ENCODE data around the gene IFITM1. TPM values are rescaled to one million over a fixed set of nuclear protein-coding genes. Genes with fewer than 3 reads are reported as not detected.
A peak's percentile ranks its signal among the peaks of the same experiment; 100 is the strongest.
"Not testable (repeated sequence)": the region's sequence is repeated elsewhere in the genome, so short reads cannot be mapped to it uniquely, and the experiment has no call there.

The IFITM1 gene
- total and polyA plus RNA-seq, 2 donors from 2014 or later = 248 to 440 TPM

- no peak for FAIRE-seq
- peak in 3 of 5 donors; percentile 74 to 91 (median 88) for DNase-seq
- no peak overlapping the region for H3K4me3 ChIP-seq (ENCODE audit: low read length in 3 of 3)
- no peaks in the 10 kb centered on the region for H3K36me3 ChIP-seq (ENCODE audit: control insufficient read depth in 2 of 3, insufficient read depth in 3 of 3, low read length in 3 of 3)
- peaks cover 0 to 12% (median 0%) of the 10 kb centered on the region in 3 donors for H3K4me1 ChIP-seq (ENCODE audit: control insufficient read depth in 2 of 3, insufficient read depth in 2 of 3, low read depth in 1 of 3, low read length in 3 of 3)
- no peak overlapping the region for H3K9ac ChIP-seq (ENCODE audit: low read length in 3 of 3)
- no peak overlapping the region for H3K27ac ChIP-seq (ENCODE audit: low read depth in 2 of 2, low read length in 2 of 2)
- H3K27me3 ChIP-seq (ENCODE audit: control insufficient read depth, insufficient read depth, low read length) = no peaks in the 10 kb centered on the region
- no peaks in the 10 kb centered on the region for H3K9me3 ChIP-seq (ENCODE audit: control insufficient read depth in 2 of 3, insufficient read depth in 1 of 3, low read length in 3 of 3)
- intact Hi-C loops (cut with DNase I) = loop anchor here (10.0 kb wide), 1 partner anchor 50 kb away; no protein-coding TSS in a partner anchor
- TF ChIP-seq CTCF (IDR thresholded peaks at IDR 0.05; ENCODE audit: borderline replicate concordance, extremely low read depth, insufficient read depth) = peak; percentile 72
These were observed 8.7 kb upstream of the IFITM1 start for GRCh38 chr11:304915-305843.

- no peak for FAIRE-seq
- Histone ChIP-seq H3K9ac (ENCODE audit: low read length in 3 of 3) (no peak overlapping the region), H3K27ac (ENCODE audit: low read depth in 2 of 2, low read length in 2 of 2) (no peak overlapping the region), H3K4me3 (ENCODE audit: low read length in 3 of 3) (no peak overlapping the region), H3K4me1 (ENCODE audit: control insufficient read depth in 2 of 3, insufficient read depth in 2 of 3, low read depth in 1 of 3, low read length in 3 of 3) (peaks cover 0 to 12% (median 0%) of the 10 kb centered on the region in 3 donors), H3K9me3 (ENCODE audit: control insufficient read depth in 2 of 3, insufficient read depth in 1 of 3, low read length in 3 of 3) (no peaks in the 10 kb centered on the region), H3K27me3 (ENCODE audit: control insufficient read depth, insufficient read depth, low read length) (no peaks in the 10 kb centered on the region), H3K36me3 (ENCODE audit: control insufficient read depth in 2 of 3, insufficient read depth in 3 of 3, low read length in 3 of 3) (no peaks in the 10 kb centered on the region)
- TF ChIP-seq CTCF (IDR thresholded peaks at IDR 0.05; ENCODE audit: borderline replicate concordance, extremely low read depth, insufficient read depth) = no peak
- intact Hi-C loops (cut with DNase I) = loop anchor here (10.0 kb wide), 1 partner anchor 49 kb away; no protein-coding TSS in a partner anchor
- no peak for DNase-seq
These were observed 8.0 kb upstream of the IFITM1 start for GRCh38 chr11:305844-306211.

DNA sequence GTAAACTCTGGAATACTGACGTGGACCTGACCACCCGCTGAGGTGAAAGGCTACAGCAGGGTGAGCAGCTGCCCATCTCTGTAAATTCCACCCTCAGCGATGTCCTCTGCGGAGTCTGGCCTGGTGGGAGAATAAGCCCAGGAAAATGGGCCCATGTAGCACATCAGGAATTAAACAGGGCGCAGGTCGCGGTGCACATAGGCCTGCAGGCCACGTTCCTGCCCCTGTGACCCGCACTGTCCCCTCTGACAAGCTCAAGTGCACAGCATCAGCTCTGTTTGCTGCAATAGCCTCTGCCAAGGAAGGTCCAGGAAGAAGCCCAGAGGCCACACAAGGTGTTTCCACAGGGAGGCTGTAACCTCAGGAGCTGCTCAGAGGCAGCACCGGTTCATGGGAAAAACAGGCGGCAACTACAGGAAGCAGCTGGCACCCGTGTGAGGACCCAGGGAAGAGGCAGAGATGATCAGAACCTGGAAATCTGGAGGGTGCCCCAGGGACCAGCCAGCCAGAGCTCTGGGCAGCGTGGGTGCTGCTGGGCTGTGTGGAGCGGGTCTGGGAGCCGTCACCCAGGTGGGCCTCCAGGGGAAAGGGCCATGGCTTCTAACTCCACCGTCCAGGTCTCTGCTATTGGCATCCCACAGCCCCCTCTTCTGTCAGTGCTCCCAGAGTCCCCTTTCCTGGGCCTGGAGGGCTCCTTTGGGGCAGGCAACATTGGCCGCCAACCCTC lies 7.0 kb upstream of the IFITM1 start:
- no peak overlapping the region for H3K4me3 ChIP-seq (ENCODE audit: low read length in 3 of 3)
- H3K36me3 ChIP-seq (ENCODE audit: control insufficient read depth in 2 of 3, insufficient read depth in 3 of 3, low read length in 3 of 3) = no peaks in the 10 kb centered on the region
- H3K27me3 ChIP-seq (ENCODE audit: control insufficient read depth, insufficient read depth, low read length) = no peaks in the 10 kb centered on the region
- H3K9ac ChIP-seq (ENCODE audit: low read length in 3 of 3) = no peak overlapping the region
- DNase-seq = peak in 1 of 5 donors; percentile 79
- H3K9me3 ChIP-seq (ENCODE audit: control insufficient read depth in 2 of 3, insufficient read depth in 1 of 3, low read length in 3 of 3) = no peaks in the 10 kb centered on the region
- no peak for TF ChIP-seq CTCF (IDR thresholded peaks at IDR 0.05; ENCODE audit: borderline replicate concordance, extremely low read depth, insufficient read depth)
- FAIRE-seq = no peak
- intact Hi-C loops (cut with DNase I) = loop anchor here (10.0 kb wide), 1 partner anchor 48 kb away; no protein-coding TSS in a partner anchor
- H3K4me1 ChIP-seq (ENCODE audit: control insufficient read depth in 2 of 3, insufficient read depth in 2 of 3, low read depth in 1 of 3, low read length in 3 of 3) = peaks cover 0 to 13% (median 0%) of the 10 kb centered on the region in 3 donors
- H3K27ac ChIP-seq (ENCODE audit: low read depth in 2 of 2, low read length in 2 of 2) = peak overlapping the region; percentile 78 to 95

- Histone ChIP-seq H3K4me3 (ENCODE audit: low read length in 3 of 3) (peak within 1 kb of the TSS; percentile 88 to 97 (median 89)), H3K4me1 (ENCODE audit: control insufficient read depth in 2 of 3, insufficient read depth in 2 of 3, low read depth in 1 of 3, low read length in 3 of 3) (peaks cover 0 to 17% (median under 1%) of the 10 kb centered on the region in 3 donors), H3K27ac (ENCODE audit: low read depth in 2 of 2, low read length in 2 of 2) (peak within 1 kb of the TSS; percentile 95 to 98), H3K9ac (ENCODE audit: low read length in 3 of 3) (peak within 1 kb of the TSS; percentile 91 to 98 (median 93))
- intact Hi-C loops (cut with DNase I) = loop anchor here (10.0 kb wide), 1 partner anchor 47 kb away; no protein-coding TSS in a partner anchor
- peak; percentile 89 to 96 (median 92) for DNase-seq
- not testable (repeated sequence) for H3K36me3 ChIP-seq (ENCODE audit: control insufficient read depth in 2 of 3, insufficient read depth in 3 of 3, low read length in 3 of 3); H3K27me3 ChIP-seq (ENCODE audit: control insufficient read depth, insufficient read depth, low read length); FAIRE-seq; H3K9me3 ChIP-seq (ENCODE audit: control insufficient read depth in 2 of 3, insufficient read depth in 1 of 3, low read length in 3 of 3)
These were observed 5.8 kb upstream of the IFITM1 start, which contains the start of gene IFITM2 for GRCh38 chr11:307766-308708. IFITM2 (plus strand) TSS chr11:307816; CDS start chr11:308193, 377 bp downstream.

All from kidney (tissue), 14 donors.